Breast epithelium (tissue), 4 donors: ENCODE data around the gene ID1. TPM values are rescaled to one million over a fixed set of nuclear protein-coding genes. Genes with fewer than 3 reads are reported as not detected.
A peak's percentile ranks its signal among the peaks of the same experiment; 100 is the strongest.

Experiments used
- DNase-seq, 2 donors: peaks; one replicate each; pipeline ENCODE4 v3.0.0-alpha.2; 2019; ENCODE audit warnings: low spot score in 2 of 2
- H3K27ac ChIP-seq, 2 donors: fragments of 200-600 bp; sonication (generic) in 1 of 2; one replicate each; pipeline ENCODE4 v1.5.1; 2016 to 2019; ENCODE audit warnings: mild to moderate bottlenecking in 1 of 2
- H3K27me3 ChIP-seq, 2 donors: fragments of 200-600 bp; sonication (generic) in 1 of 2; one replicate each; pipeline versions ENCODE4 v1.5.1 to v1.6.0; 2017 to 2019; ENCODE audit warnings: control low read depth in 1 of 2, mild to moderate bottlenecking in 1 of 2
- H3K36me3 ChIP-seq: fragments of 200-600 bp; one replicate; pipeline ENCODE4 v1.5.1; 2019
- H3K4me1 ChIP-seq, 2 donors: fragments of 200-600 bp; sonication (generic); one replicate each; pipeline ENCODE4 v1.5.1; 2016 to 2019; ENCODE audit warnings: control low read depth in 1 of 2
- H3K4me3 ChIP-seq, 3 donors: fragments of 200-600 bp; sonication (generic); 1 replicate in 2 of 3; 2 replicates in 1 of 3; pipeline ENCODE4 v1.5.1; 2016 to 2019; ENCODE audit warnings: mild to moderate bottlenecking in 3 of 3, moderate library complexity in 2 of 3
- H3K9me3 ChIP-seq, 2 donors: fragments of 200-600 bp; sonication (generic) in 1 of 2; one replicate each; pipeline ENCODE4 v1.5.1; 2016 to 2019; ENCODE audit warnings: control low read depth in 1 of 2
- CTCF ChIP-seq, 3 donors: fragments of 450-650 bp; IDR thresholded peaks; one replicate each; pipeline ENCODE4 v1.5.1; 2016 to 2017; ENCODE audit warnings: antibody characterized with exemption in 3 of 3, mild to moderate bottlenecking in 3 of 3, moderate library complexity in 3 of 3
- POLR2A ChIP-seq: fragments of 450-650 bp; IDR thresholded peaks from one replicate; pipeline ENCODE4 v1.6.1; 2016; ENCODE audit warnings: antibody characterized with exemption, mild to moderate bottlenecking, moderate library complexity
- POLR2AphosphoS5 ChIP-seq, 3 donors: sonication (generic); formaldehyde crosslinking; IDR thresholded peaks; one replicate each; pipeline ENCODE4 v1.6.1; 2017; ENCODE audit warnings: antibody characterized with exemption in 3 of 3
- intact Hi-C: fragments of 100-400 bp; cut with DNase I; formaldehyde crosslinking; loops from one replicate; pipeline ENCODE4 v1.15.1; 2023; ENCODE audit warnings: low total_unique reads
- total RNA-seq, 3 donors: library from RNA; depleted of rRNA; stranded (reverse); fragments of >200 nt; gene quantifications; one replicate each; pipeline ENCODE4 v1.1.0, GENCODE V29; 2016

ID1 gene
- total RNA-seq, 3 donors from 2014 or later, result 156 to 407 (median 270) TPM

- Histone ChIP-seq H3K36me3 (no peaks in the 10 kb centered on the region), H3K4me1 (peaks cover 5 to 20% of the 10 kb centered on the region in 2 donors)
- no peak for TF ChIP-seq POLR2A
- no peak for TF ChIP-seq POLR2AphosphoS5 (IDR thresholded peaks at IDR 0.05)
- TF ChIP-seq CTCF (IDR thresholded peaks at IDR 0.05), result no peak
Measured at GRCh38 chr20:31604567-31605030, 490 bp upstream of the ID1 start.

GRCh38 chr20:31605902-31606803 is 1.1 kb downstream of the ID1 start:
- no peak for TF ChIP-seq POLR2A
- no peak for TF ChIP-seq POLR2AphosphoS5 (IDR thresholded peaks at IDR 0.05)
- TF ChIP-seq CTCF (IDR thresholded peaks at IDR 0.05), result no peak
- intact Hi-C loops, result loop anchor here (5.0 kb wide), 1 partner anchor 34 kb away; no protein-coding TSS in a partner anchor
- Histone ChIP-seq H3K36me3 (no peaks in the 10 kb centered on the region), H3K4me1 (peaks cover 5 to 20% of the 10 kb centered on the region in 2 donors), H3K9me3 (no peaks in the 10 kb centered on the region), H3K27ac (peak overlapping the region; percentile 77 to 88), H3K4me3 (peak overlapping the region; percentile 73 to 91 (median 73)), H3K27me3 (no peaks in the 10 kb centered on the region)
- no peak for DNase-seq

More at GRCh38 chr20:31604567-31605030, 490 bp upstream of the ID1 start:
- intact Hi-C loops, result loop anchor here (5.0 kb wide), 1 partner anchor 32 kb away; no protein-coding TSS in a partner anchor
- no peaks in the 10 kb centered on the region for H3K9me3 ChIP-seq
- no peak for DNase-seq
- no peaks in the 10 kb centered on the region for H3K27me3 ChIP-seq
- H3K4me3 ChIP-seq, result peak overlapping the region; percentile 73 to 91 (median 73)
- peak overlapping the region; percentile 77 to 88 for H3K27ac ChIP-seq

- intact Hi-C loops, result loop anchor here (5.0 kb wide), 1 partner anchor 35 kb away; no protein-coding TSS in a partner anchor
- H3K4me3 ChIP-seq, result peak overlapping the region; percentile 73 to 91 (median 73)
- no peaks in the 10 kb centered on the region for H3K27me3 ChIP-seq
- no peaks in the 10 kb centered on the region for H3K9me3 ChIP-seq
- no peaks in the 10 kb centered on the region for H3K36me3 ChIP-seq
- no peak for TF ChIP-seq CTCF (IDR thresholded peaks at IDR 0.05)
- no peak for TF ChIP-seq POLR2A
- TF ChIP-seq POLR2AphosphoS5 (IDR thresholded peaks at IDR 0.05), result no peak
- H3K4me1 ChIP-seq, result peaks cover 5 to 20% of the 10 kb centered on the region in 2 donors
- DNase-seq, result no peak
- H3K27ac ChIP-seq, result peak overlapping the region; percentile 77 to 88
Measured at GRCh38 chr20:31606804-31607639, 1.9 kb downstream of the ID1 start.

GRCh38 chr20:31607640-31608250 is 2.7 kb downstream of the ID1 start:
- H3K36me3 ChIP-seq, result no peaks in the 10 kb centered on the region
- no peaks in the 10 kb centered on the region for H3K27me3 ChIP-seq
- no peaks in the 10 kb centered on the region for H3K9me3 ChIP-seq
- TF ChIP-seq POLR2AphosphoS5 (IDR thresholded peaks at IDR 0.05) (no peak), CTCF (IDR thresholded peaks at IDR 0.05) (no peak), POLR2A (no peak)
- intact Hi-C loops, result loop anchor here (5.0 kb wide), 1 partner anchor 35 kb away; no protein-coding TSS in a partner anchor
- H3K4me3 ChIP-seq, result peak overlapping the region; percentile 73 to 91 (median 73)
- H3K27ac ChIP-seq, result peak overlapping the region; percentile 40 to 50
- H3K4me1 ChIP-seq, result peaks cover 5 to 20% of the 10 kb centered on the region in 2 donors
- no peak for DNase-seq
